HK-2 (cell line): Measurements from ENCODE around the gene BICRAL.
A peak's percentile ranks its signal among the peaks of the same experiment; 100 is the strongest.

ENCODE experiments used
- DNase-seq: peaks from one replicate; pipeline ENCODE4 v3.0.0-alpha.2; 2018; ENCODE audit not compliant: unreplicated experiment

BICRAL gene

GRCh38 chr6:42781796-42782688 lies at the start of gene BICRAL:
Gene BICRAL (plus strand): TSS chr6:42782052. CDS start chr6:42822023, 39,971 bp downstream.
- peak; percentile 55 for DNase-seq

- DNase-seq, result peak; percentile 63
Observed at GRCh38 chr6:42733867-42734481, 47.9 kb upstream of the BICRAL start.

- DNase-seq, result peak; percentile 43
Observed at GRCh38 chr6:42735976-42736375, 45.9 kb upstream of the BICRAL start.

GRCh38 chr6:42740725-42741124 lies 41.1 kb upstream of the BICRAL start:
- DNase-seq, result no peak

- DNase-seq, result no peak
Observed at GRCh38 chr6:42742116-42742894, 39.5 kb upstream of the BICRAL start.

GRCh38 chr6:42744351-42744893 lies 37.4 kb upstream of the BICRAL start:
- no peak for DNase-seq

- peak; percentile 35 for DNase-seq
Observed at GRCh38 chr6:42745083-42745639, 36.7 kb upstream of the BICRAL start.

- DNase-seq, result peak; percentile 98
Observed at GRCh38 chr6:42745640-42746462, 36.0 kb upstream of the BICRAL start, which contains the start of gene TBCC. Gene TBCC (minus strand): TSS chr6:42746103. CDS start chr6:42746073, 30 bp downstream.

GRCh38 chr6:42746463-42747391 lies 35.1 kb upstream of the BICRAL start:
- DNase-seq, result peak; percentile 89

- no peak for DNase-seq
Observed at GRCh38 chr6:42748203-42748898, 33.5 kb upstream of the BICRAL start.

- no peak for DNase-seq
Observed at GRCh38 chr6:42751055-42751454, 30.8 kb upstream of the BICRAL start.

GRCh38 chr6:42754759-42755158 lies 27.1 kb upstream of the BICRAL start:
- no peak for DNase-seq

GRCh38 chr6:42756722-42757121 lies 25.1 kb upstream of the BICRAL start:
- no peak for DNase-seq

GRCh38 chr6:42758756-42759430 lies 23.0 kb upstream of the BICRAL start:
- DNase-seq, result no peak

GRCh38 chr6:42761287-42762067 lies 20.4 kb upstream of the BICRAL start:
- no peak for DNase-seq

- no peak for DNase-seq
Observed at GRCh38 chr6:42762426-42762859, 19.4 kb upstream of the BICRAL start.

- DNase-seq, result no peak
Observed at GRCh38 chr6:42762950-42763349, 18.9 kb upstream of the BICRAL start.
